HG03432 (cell line): Measurements from ENCODE around the gene TRAT1.
"Not testable (repeated sequence)": the region's sequence is repeated elsewhere in the genome, so short reads cannot be mapped to it uniquely, and the experiment has no call there.

Experiments used
- ATAC-seq: cut with Tn5 transposase; IDR thresholded peaks from one replicate; pipeline ENCODE4 v1.9.1; 2021; ENCODE audit warnings: mild to moderate bottlenecking, moderate library complexity; ENCODE audit not compliant: unreplicated experiment

Gene TRAT1

GRCh38 chr3:108822123-108822897 is at the start of gene TRAT1:
Gene TRAT1, plus strand, starts transcription at chr3:108822786. Its CDS starts 142 bp downstream, at chr3:108822928.
- peak; percentile 43 for ATAC-seq

- ATAC-seq, result no peak
Observed at GRCh38 chr3:108775649-108776048, 46.9 kb upstream of the TRAT1 start.

- no peak for ATAC-seq
Observed at GRCh38 chr3:108779496-108779895, 43.1 kb upstream of the TRAT1 start.

GRCh38 chr3:108780235-108780634 is 42.4 kb upstream of the TRAT1 start:
- no peak for ATAC-seq

GRCh38 chr3:108791473-108791872 is 31.1 kb upstream of the TRAT1 start:
- no peak for ATAC-seq

- no peak for ATAC-seq
Observed at GRCh38 chr3:108804437-108804836, 18.1 kb upstream of the TRAT1 start.

GRCh38 chr3:108804966-108805365 is 17.6 kb upstream of the TRAT1 start:
- no peak for ATAC-seq

- ATAC-seq, result peak; percentile 47
Observed at GRCh38 chr3:108806316-108806715, 16.3 kb upstream of the TRAT1 start.

- peak; percentile 83 for ATAC-seq
Observed at GRCh38 chr3:108818404-108818803, 4.2 kb upstream of the TRAT1 start.

GRCh38 chr3:108820586-108820985 is 2.0 kb upstream of the TRAT1 start:
- ATAC-seq, result no peak

GRCh38 chr3:108823227-108823626 is 641 bp downstream of the TRAT1 start:
- no peak for ATAC-seq

- ATAC-seq, result not testable (repeated sequence)
Observed at GRCh38 chr3:108823803-108824202, 1.2 kb downstream of the TRAT1 start.

- no peak for ATAC-seq
Observed at GRCh38 chr3:108826309-108827187, 4.0 kb downstream of the TRAT1 start.

- ATAC-seq, result no peak
Observed at GRCh38 chr3:108830381-108830780, 7.8 kb downstream of the TRAT1 start.

- ATAC-seq, result no peak
Observed at GRCh38 chr3:108830991-108831614, 8.5 kb downstream of the TRAT1 start.

- no peak for ATAC-seq
Observed at GRCh38 chr3:108833611-108834010, 11.0 kb downstream of the TRAT1 start.

- no peak for ATAC-seq
Observed at GRCh38 chr3:108834551-108834950, 12.0 kb downstream of the TRAT1 start.

GRCh38 chr3:108835101-108835500 is 12.5 kb downstream of the TRAT1 start:
- no peak for ATAC-seq

GRCh38 chr3:108838436-108838835 is 15.8 kb downstream of the TRAT1 start:
- ATAC-seq, result no peak

GRCh38 chr3:108845709-108846293 is 23.2 kb downstream of the TRAT1 start:
- no peak for ATAC-seq

GRCh38 chr3:108847187-108847586 is 24.6 kb downstream of the TRAT1 start:
- no peak for ATAC-seq
